ENCODE measurements around the gene UBE2G2. TPM values are rescaled to one million over a fixed set of nuclear protein-coding genes. Genes with fewer than 3 reads are reported as not detected.

Gene UBE2G2
- total RNA-seq, 2 experiments from 2014 or later: 89.9 to 96.8 TPM

GRCh38 chr21:44831227-44831860 is 29.7 kb upstream of the UBE2G2 start:
- H3K36me3 Mint-ChIP-seq (ENCODE audit: low read depth): no peaks in the 10 kb centered on the region
- Histone ChIP-seq H3K27me3 (ENCODE audit: control insufficient read depth in 1 of 2, insufficient read depth in 2 of 2, low read length in 2 of 2) (no peaks in the 10 kb centered on the region), H3K4me3 (ENCODE audit: low read length) (no peak overlapping the region), H3K36me3 (ENCODE audit: insufficient read depth, low read length) (no peaks in the 10 kb centered on the region), H3K4me1 (ENCODE audit: insufficient read depth, low read length) (no peaks in the 10 kb centered on the region), H3K9me3 (ENCODE audit: control insufficient read depth in 1 of 2, insufficient read depth in 1 of 2, low read length in 2 of 2) (peaks cover 0 to 10% of the 10 kb centered on the region in 2 experiments), H3K27ac (ENCODE audit: low read depth in 1 of 2, low read length in 2 of 2) (no peak overlapping the region)
- TF ChIP-seq CTCF (IDR thresholded peaks at IDR 0.05): no peak
- H3K27me3 Mint-ChIP-seq: no peaks in the 10 kb centered on the region
- H3K9me3 Mint-ChIP-seq: peaks cover 10% of the 10 kb centered on the region
- peaks cover 21% of the 10 kb centered on the region for H3K4me1 Mint-ChIP-seq (ENCODE audit: low read depth)
- no peak for ATAC-seq (ENCODE audit: poor library complexity)
- ChIA-PET POLR2A (no interaction called here), CTCF (no interaction called here)
- intact Hi-C loops (cut with DNase I, micrococcal nuclease): no loop called here
- H3K4me3 Mint-ChIP-seq: no peak overlapping the region
- DNase-seq: no peak
- peak overlapping the region; percentile 31 for H3K27ac Mint-ChIP-seq

- no peaks in the 10 kb centered on the region for H3K36me3 Mint-ChIP-seq (ENCODE audit: low read depth)
- H3K4me1 Mint-ChIP-seq (ENCODE audit: low read depth): peaks cover 21% of the 10 kb centered on the region
- Histone ChIP-seq H3K9me3 (ENCODE audit: control insufficient read depth in 1 of 2, insufficient read depth in 1 of 2, low read length in 2 of 2) (peaks cover 0 to 10% of the 10 kb centered on the region in 2 experiments), H3K4me3 (ENCODE audit: low read length) (no peak overlapping the region), H3K36me3 (ENCODE audit: insufficient read depth, low read length) (no peaks in the 10 kb centered on the region), H3K27ac (ENCODE audit: low read depth in 1 of 2, low read length in 2 of 2) (no peak overlapping the region), H3K27me3 (ENCODE audit: control insufficient read depth in 1 of 2, insufficient read depth in 2 of 2, low read length in 2 of 2) (no peaks in the 10 kb centered on the region), H3K4me1 (ENCODE audit: insufficient read depth, low read length) (no peaks in the 10 kb centered on the region)
- ATAC-seq (ENCODE audit: poor library complexity) (no peak), DNase-seq (no peak)
- H3K27me3 Mint-ChIP-seq: no peaks in the 10 kb centered on the region
- H3K9me3 Mint-ChIP-seq: peaks cover 10% of the 10 kb centered on the region
- ChIA-PET POLR2A (no interaction called here), CTCF (no interaction called here)
- no peak overlapping the region for H3K4me3 Mint-ChIP-seq
- TF ChIP-seq CTCF (IDR thresholded peaks at IDR 0.05): no peak
- intact Hi-C loops (cut with DNase I, micrococcal nuclease): no loop called here
- H3K27ac Mint-ChIP-seq: no peak overlapping the region
Measured at GRCh38 chr21:44829507-44830092, 28.0 kb upstream of the UBE2G2 start.

GRCh38 chr21:44828362-44829056 is 26.9 kb upstream of the UBE2G2 start:
- no peak overlapping the region for H3K27ac Mint-ChIP-seq
- peaks cover 6 to 13% of the 10 kb centered on the region in 2 experiments for H3K9me3 ChIP-seq (ENCODE audit: control insufficient read depth in 1 of 2, insufficient read depth in 1 of 2, low read length in 2 of 2)
- DNase-seq (no peak), ATAC-seq (ENCODE audit: poor library complexity) (no peak)
- peaks cover 10% of the 10 kb centered on the region for H3K9me3 Mint-ChIP-seq
- intact Hi-C loops (cut with DNase I, micrococcal nuclease): no loop called here
- peaks cover 21% of the 10 kb centered on the region for H3K4me1 Mint-ChIP-seq (ENCODE audit: low read depth)
- H3K27ac ChIP-seq (ENCODE audit: low read depth in 1 of 2, low read length in 2 of 2): no peak overlapping the region
- POLR2A ChIA-PET: interaction anchor here (0.7 kb wide), 1 partner anchor 47 kb away, joined by 3 read pairs; no protein-coding TSS in a partner anchor
- no peak for TF ChIP-seq CTCF (IDR thresholded peaks at IDR 0.05)
- no peaks in the 10 kb centered on the region for H3K36me3 ChIP-seq (ENCODE audit: insufficient read depth, low read length)
- no peaks in the 10 kb centered on the region for H3K27me3 Mint-ChIP-seq
- no peaks in the 10 kb centered on the region for H3K27me3 ChIP-seq (ENCODE audit: control insufficient read depth in 1 of 2, insufficient read depth in 2 of 2, low read length in 2 of 2)
- H3K4me3 ChIP-seq (ENCODE audit: low read length): no peak overlapping the region
- H3K36me3 Mint-ChIP-seq (ENCODE audit: low read depth): no peaks in the 10 kb centered on the region
- H3K4me3 Mint-ChIP-seq: no peak overlapping the region
- H3K4me1 ChIP-seq (ENCODE audit: insufficient read depth, low read length): no peaks in the 10 kb centered on the region
- CTCF ChIA-PET: interaction anchor here (0.6 to 0.7 kb wide), 2 partner anchors 300 to 853 kb away, joined by 3 to 4 read pairs; no protein-coding TSS in a partner anchor
